Measurements from ENCODE around the gene KBTBD2.
"Not testable (repeated sequence)": the region's sequence is repeated elsewhere in the genome, so short reads cannot be mapped to it uniquely, and the experiment has no call there.

DNA sequence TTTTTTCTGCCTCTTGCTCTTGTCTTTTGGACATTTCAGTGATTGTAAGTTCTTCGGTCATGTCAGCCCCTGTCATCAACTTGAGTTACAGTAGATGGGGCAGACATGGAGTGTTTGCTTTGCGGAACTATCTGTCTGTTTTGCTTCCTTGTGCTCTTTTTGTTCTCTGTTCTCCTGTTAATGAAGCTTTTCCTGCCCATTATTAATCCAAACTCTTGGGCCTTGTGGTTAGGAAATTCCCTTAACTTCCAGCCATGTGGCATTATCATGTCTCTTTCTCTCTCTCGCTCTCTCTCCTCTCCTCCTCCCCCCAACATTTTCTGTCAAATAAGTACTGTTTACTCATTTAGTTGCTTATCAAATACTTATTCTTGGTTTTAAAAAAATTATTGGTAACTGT is 47.8 kb downstream of the KBTBD2 start:
- TF ChIP-seq, protein P1, sequence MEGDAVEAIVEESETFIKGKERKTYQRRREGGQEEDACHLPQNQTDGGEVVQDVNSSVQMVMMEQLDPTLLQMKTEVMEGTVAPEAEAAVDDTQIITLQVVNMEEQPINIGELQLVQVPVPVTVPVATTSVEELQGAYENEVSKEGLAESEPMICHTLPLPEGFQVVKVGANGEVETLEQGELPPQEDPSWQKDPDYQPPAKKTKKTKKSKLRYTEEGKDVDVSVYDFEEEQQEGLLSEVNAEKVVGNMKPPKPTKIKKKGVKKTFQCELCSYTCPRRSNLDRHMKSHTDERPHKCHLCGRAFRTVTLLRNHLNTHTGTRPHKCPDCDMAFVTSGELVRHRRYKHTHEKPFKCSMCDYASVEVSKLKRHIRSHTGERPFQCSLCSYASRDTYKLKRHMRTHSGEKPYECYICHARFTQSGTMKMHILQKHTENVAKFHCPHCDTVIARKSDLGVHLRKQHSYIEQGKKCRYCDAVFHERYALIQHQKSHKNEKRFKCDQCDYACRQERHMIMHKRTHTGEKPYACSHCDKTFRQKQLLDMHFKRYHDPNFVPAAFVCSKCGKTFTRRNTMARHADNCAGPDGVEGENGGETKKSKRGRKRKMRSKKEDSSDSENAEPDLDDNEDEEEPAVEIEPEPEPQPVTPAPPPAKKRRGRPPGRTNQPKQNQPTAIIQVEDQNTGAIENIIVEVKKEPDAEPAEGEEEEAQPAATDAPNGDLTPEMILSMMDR (IDR thresholded peaks at IDR 0.05), result not testable (repeated sequence)
- TF ChIP-seq ZFX (IDR thresholded peaks at IDR 0.05; ENCODE audit: borderline replicate concordance), result not testable (repeated sequence)
